GM19372 (cell line): ENCODE results near the gene FASTKD3.

Experiments
- ATAC-seq: cut with Tn5 transposase; IDR thresholded peaks from one replicate; pipeline ENCODE4 v1.9.1; 2021; ENCODE audit warnings: mild to moderate bottlenecking, low read depth, moderate library complexity; ENCODE audit not compliant: unreplicated experiment

The FASTKD3 gene

DNA sequence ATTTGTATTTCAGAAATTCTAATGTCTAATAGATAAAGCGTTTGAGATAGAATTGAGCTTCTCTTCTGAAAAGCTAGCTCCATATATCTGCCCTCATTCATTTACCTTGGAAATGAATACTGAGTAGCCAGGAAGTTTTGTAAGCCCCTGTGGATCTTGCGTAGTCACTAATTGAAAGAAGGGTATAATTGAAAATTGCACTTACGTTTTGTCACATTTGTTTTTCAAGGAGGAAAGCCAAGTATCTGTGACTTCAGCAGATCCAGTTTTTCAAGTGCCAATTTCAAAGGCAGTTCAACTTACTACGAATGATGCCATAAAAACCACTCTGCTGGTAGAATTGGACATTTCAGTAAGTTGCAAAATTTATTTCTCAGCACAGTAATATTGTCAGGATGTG is 14.1 kb upstream of the FASTKD3 start:
- no peak for ATAC-seq

DNA sequence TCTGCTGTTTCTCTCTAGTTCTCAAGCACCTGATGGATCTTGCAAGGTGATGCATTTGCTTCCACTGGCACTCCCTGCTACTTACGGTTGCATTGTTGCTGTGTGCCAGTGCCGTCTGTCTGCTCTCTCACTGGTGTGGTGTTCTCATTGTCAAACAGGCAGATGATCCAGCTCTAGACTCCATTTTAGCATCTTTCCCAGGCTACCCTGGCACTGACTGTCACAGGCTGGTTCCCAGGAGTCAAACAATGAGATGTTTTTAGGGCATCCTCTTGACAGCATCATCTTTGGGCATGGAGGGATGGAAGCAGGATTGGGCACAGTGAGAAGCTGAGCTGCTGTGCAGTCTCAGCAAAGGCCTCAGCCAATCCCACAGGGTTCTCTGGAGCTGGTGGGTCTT is 13.0 kb upstream of the FASTKD3 start:
- ATAC-seq = no peak

GRCh38 chr5:7881091-7881490 is 12.3 kb upstream of the FASTKD3 start:
- no peak for ATAC-seq

- ATAC-seq = peak; percentile 96
Observed at GRCh38 chr5:7878381-7878873, 9.6 kb upstream of the FASTKD3 start.

DNA sequence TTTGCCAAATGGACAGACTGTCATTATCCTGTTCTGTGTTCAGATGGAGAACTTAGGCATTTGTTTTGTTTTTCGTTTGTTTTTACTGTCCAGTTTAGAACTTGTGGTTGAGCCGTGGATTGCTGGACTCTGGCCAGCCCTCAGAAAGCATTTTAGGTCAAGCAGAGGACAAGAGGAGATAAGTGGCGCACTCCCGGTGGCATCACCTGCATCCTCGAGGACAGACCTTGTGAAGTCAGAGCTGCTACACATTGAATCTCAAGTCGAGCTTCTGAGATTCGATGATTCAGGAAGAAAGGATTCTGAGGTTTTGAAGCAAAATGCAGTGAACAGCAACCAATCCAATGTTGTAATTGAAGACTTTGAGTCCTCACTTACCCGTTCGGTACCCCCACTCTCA is 9.0 kb upstream of the FASTKD3 start:
- no peak for ATAC-seq

- ATAC-seq = peak; percentile 33
Observed at GRCh38 chr5:7876867-7877266, 8.0 kb upstream of the FASTKD3 start.

DNA sequence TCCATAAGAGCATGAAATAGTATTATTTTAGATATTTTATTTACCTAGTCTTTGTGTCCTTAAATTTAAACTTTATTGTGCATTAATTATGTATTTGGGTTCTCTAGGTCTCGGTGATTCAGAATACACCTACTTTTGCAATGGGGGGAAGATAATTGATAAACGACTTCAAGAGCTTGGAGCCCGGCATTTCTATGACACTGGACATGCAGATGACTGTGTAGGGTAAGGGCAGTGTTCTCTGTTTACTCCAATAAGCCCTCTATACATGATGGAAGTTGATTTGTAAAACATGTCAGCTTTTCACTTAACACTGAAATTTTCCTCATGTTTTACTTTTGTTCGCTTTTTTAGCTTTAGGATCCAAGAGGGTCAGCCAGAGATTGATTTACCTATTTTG is 6.3 kb upstream of the FASTKD3 start:
- ATAC-seq = no peak

GRCh38 chr5:7874639-7875038 is 5.8 kb upstream of the FASTKD3 start:
- ATAC-seq = no peak

DNA sequence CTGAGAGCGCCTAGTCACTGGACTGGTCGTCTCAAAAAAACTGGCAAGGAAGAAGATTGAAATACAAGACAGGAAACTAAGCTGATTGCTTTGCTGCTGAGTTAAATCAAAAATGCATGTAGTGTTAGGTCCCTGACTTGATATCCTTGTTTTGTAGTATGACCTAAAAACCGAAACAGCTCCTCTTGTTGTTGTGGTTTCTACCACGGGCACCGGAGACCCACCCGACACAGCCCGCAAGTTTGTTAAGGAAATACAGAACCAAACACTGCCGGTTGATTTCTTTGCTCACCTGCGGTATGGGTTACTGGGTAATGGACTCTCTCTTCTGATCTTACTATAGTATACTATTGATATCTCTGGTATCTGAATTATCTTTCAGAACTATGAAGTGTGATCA is 4.4 kb upstream of the FASTKD3 start:
- no peak for ATAC-seq

DNA sequence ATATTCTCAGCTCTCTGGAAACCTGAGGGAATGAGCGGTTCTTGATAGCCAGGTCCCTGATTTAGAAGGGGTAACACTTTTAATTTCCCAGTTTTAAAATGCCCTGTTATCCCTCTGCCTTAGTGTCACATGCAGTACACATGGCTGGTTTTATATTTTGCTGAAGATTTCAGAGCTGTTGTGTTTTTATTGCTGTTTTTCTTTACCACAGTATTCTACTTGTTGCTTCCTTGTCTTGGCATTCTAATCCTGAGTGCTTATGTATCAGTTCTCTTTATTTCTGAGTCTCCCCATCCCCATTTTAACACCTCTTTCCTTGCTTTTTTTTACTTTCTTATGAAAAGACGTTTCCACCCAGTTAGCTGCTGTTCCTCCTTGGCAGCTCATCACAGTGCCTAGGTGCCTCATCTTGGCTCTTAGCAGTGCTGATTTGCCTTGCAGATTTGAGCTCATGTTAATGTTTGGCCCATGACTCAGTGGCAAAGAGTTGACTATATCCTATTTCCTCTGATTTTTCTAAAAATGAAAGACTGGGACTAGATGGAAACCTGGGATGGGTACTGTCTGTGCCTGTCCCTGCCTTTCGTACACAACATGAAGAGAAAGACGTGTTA is 3.8 kb upstream of the FASTKD3 start:
- no peak for ATAC-seq

- no peak for ATAC-seq
Observed at GRCh38 chr5:7871653-7872052, 2.8 kb upstream of the FASTKD3 start.

- peak; percentile 32 for ATAC-seq
Observed at GRCh38 chr5:7869474-7870136, 774 bp upstream of the FASTKD3 start.

DNA sequence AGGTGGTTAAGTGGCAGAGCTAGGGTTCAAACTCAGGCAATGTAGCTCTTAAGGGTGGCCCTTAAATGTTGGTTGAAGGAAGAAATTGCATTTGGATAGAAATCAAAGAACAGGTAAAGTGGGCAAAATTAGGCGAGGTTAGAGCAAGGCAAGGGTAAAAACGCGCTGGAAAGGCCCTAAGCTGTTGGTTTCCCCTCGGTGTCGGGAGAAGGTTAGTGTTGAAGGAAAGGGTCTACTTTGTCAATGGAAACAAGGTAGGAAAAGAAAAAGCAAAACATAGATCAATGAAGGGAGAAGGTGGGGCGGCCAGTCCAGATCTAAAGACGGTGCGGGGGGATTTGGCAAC is 431 bp downstream of the FASTKD3 start:
- ATAC-seq = peak; percentile 0

GRCh38 chr5:7867260-7867659 is 1.6 kb downstream of the FASTKD3 start:
- no peak for ATAC-seq

DNA sequence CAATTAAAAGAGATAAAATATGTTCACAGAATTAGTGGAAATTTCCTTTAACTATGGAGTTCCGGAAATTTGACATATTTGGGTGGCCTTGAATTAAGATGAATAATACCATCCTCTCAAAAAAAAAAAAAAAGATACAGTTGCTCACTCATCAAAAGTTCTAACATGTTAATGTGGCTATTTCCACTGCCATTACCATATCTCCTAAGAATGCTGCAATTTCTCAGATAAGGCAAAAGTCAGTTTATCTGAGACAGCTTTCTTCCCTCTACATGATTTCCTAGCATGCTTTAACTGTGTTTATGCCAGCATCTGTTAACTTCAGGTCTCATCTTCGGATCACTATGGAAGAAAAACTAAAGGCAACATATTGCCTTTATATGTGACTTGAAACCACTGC is 2.6 kb downstream of the FASTKD3 start:
- no peak for ATAC-seq

DNA sequence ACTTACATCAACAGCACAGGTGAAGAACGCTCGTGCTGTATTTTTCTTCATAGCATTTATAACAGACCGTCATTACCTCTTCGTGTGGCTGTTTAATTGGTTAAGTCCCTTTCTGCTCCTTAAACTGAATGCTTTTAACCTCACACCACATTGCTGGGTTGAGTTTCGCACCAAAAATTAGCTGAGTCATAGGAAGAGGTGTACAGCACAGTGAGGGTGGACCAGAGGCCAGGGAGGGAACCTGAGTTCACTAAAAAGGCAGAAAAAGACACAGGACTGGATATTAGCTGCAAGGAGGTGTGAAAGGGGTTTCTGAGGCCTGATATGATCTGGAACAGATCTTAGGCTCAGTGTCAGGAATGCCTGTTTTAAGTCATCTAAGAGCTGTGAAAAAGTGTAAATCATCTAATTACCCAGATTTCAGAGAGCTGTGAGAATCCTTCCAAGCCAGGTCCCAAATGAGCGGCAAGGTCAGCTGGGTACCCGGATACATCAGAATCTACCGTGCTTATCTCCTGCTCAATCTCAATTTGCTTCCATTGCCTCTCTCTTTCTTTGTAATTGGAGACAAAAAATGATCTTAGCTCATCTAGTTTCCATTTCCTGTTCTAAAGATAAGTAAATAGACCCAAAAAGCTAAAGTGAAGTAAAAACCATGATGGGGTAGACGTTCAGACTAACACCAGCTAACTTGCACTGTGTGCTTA is 10.8 kb downstream of the FASTKD3 start:
- no peak for ATAC-seq

- ATAC-seq = no peak
Observed at GRCh38 chr5:7857361-7857760, 11.5 kb downstream of the FASTKD3 start.

GRCh38 chr5:7856855-7857254 is 12.0 kb downstream of the FASTKD3 start:
- ATAC-seq = no peak

GRCh38 chr5:7855611-7856010 is 13.2 kb downstream of the FASTKD3 start:
- no peak for ATAC-seq

- ATAC-seq = no peak
Observed at GRCh38 chr5:7852988-7853387, 15.8 kb downstream of the FASTKD3 start.

DNA sequence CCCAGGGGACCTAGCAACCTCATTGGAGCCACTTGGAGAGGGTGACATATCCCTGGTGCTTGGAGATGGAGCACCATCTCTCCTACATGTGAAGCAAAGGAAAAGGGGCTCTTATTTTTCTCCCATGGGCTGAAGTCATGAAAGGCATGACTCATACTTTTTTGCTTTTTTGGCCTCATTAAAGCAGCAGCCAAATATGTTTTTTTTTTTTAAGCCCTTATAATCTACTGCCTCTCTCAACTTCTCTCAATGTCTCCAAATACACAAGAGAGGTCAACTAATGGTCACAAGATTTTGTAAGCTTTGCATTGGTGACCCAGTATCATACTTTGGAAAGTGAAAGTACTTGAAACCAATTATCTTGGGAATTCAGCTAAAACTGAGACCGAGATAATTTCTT is 16.3 kb downstream of the FASTKD3 start:
- no peak for ATAC-seq
